Stimulated activated CD8-positive, alpha-beta memory T cell treated with anti-CD3 and anti-CD28 coated beads, Interleukin-2, amount 100 ng/mL, for 48 hours (primary cell): ENCODE results near the gene EXD3.
"Not testable (repeated sequence)": the region's sequence is repeated elsewhere in the genome, so short reads cannot be mapped to it uniquely, and the experiment has no call there.

ENCODE experiments used
- DNase-seq, 2 donors: peaks; one replicate each; pipeline ENCODE4 v3.0.0-alpha.2; 2020; ENCODE audit warnings: low read depth in 2 of 2

EXD3 gene

DNA sequence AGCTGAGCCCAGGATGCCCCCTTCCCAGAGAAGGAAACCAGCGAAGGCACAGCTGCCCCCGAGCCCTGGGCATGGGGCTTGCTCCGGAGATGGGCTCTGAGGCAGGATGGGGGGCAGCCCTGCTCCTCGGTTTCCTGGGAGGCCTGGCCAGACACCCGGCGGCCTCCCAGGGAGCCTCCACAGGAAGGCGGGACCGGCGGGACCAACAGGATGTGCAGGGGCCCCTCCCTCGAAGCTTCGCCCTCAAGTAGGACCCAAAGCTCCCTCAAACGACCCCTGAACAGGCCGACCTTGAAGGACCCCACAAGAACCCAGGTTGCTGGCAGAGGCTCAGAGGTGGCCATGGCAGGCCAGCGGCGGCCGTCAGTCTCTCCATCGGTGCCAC is 11.7 kb downstream of the EXD3 start:
- no peak for DNase-seq

DNA sequence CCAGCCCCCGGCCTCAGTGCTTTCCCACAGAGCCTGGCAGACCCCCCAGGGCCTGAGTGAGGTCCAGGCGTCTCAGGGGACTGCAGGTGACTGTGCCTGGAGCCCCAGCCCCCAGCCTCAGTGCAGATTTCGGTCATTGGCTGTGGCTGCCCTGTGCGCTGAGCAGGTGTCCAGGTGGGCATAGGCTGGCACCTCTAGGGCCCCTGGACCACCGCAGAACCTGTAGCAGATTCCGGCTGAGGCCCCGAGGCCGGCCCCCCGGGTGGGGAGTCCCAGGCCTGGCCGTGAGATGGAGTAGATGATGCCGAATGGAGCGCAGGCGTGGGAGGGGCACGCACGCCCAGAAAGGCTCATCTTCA is 12.1 kb downstream of the EXD3 start:
- no peak for DNase-seq

DNA sequence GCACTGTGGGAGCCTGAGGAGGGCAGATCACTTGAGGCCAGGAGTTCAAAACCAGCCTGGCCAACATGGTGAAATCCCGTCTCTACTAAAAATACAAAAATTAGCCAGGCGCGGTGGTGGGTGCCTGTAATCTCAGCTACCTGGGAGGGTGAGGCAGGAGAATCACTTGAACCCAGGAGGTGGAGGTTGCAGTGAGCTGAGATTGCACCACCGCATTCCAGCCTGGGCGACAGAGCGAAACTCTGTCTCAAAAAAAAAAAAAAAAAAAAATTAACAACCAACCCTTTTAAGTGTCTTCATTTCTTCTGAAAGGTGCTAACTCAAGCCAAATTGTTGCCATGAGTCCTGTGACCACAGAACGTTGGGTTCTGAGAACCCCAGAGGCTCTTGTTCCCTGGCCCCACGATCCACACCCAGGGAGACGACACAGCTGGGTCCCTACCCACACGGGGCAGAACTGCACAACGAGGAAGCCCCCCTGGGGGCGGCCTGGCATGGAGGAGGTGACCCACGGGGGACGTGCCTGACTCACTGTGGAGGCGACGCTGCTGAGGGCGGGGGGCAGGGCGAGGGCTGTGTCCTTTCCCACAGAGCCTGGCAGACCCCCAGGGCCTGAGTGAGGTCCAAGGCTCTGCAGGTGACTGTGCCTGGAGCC is 12.6 kb downstream of the EXD3 start:
- not testable (repeated sequence) for DNase-seq

DNA sequence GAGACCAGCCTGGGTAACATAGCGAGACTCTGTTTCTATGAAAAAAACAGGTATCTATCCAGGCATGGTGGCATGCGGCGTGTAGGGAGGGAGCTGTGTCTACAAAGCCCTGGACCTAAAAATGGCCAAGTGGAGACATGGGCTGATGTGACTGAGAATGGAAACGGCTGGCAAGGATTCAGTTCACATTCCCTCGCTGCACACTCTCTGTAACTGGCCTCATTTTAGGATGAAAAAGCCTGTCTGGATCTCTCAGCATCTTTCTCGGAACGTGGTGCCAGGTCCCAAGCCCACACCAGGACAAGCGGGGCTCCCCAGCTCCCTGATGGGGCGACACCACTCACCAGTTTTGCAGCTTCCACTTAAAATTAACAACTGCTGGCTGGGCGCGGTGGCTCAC is 13.4 kb downstream of the EXD3 start:
- no peak for DNase-seq

DNA sequence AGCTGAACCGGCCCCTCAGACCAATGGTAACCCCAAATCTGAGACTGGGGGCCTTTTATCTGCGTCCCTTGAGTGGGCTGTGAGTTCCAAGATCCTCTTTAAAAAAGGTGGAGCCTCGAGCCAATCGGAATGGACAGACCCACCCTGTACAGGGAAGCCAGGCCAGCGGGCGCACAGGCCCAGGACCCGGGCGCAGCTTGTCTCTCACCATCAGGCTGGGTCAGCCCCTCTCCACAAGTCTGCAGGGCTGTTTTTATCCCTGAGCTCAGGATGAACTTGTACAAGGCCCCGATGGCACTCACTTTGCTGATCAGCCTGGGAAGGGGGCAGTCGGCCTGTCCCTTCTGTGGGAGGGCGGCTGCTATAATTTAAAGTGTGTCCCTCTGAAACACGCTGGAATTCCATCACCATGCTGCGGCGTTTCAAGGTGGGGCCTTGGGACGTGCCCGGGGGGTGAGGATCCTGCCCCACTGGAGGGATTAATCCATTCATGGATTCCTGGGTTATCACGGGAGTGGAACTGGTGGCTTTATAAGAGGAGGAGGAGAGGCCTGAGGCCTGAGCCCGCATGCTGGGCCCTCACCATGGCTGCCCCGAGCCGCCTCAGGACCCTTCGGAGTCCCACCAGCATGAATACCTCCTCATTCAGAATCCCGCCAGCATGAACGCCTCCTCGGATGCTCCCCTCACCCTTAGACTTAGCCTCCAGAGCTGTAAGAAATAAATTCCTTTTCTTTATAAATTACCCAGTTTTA is 14.1 kb downstream of the EXD3 start:
- DNase-seq: no peak

DNA sequence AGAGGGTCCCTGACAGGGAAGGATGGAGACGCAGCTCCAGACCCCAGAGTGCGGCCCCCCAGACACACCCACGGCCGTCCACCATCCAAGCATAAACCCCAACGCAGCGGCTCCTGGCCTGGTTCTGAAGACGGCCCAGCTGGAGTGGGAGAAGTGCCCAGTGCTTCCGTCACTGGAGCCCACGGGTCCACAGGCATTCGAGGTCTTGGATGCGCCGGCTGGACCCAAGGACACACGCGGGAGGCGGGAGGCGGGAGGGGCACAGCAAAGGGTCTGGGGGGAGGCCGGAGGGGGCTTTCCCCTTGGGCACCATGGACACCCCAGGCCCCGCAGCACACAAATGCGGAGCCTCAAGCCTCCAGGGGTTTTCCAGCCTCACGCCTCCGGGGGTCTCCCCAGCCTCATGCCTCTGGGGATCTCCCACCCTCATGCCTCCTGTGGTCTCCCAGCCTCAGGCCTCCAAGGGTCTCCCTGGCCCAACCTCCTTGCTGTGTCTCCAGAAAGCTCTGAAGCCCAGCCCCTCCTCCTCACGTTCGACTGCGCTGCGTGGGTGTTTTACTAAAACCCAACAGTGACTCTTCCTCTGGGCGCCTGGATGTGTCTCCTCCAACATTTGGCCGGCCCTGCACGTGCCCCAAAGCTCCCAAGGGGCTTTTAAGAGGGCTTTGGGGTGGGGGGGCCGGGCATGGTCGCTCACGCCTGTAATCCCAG is 15.2 kb downstream of the EXD3 start:
- no peak for DNase-seq

DNA sequence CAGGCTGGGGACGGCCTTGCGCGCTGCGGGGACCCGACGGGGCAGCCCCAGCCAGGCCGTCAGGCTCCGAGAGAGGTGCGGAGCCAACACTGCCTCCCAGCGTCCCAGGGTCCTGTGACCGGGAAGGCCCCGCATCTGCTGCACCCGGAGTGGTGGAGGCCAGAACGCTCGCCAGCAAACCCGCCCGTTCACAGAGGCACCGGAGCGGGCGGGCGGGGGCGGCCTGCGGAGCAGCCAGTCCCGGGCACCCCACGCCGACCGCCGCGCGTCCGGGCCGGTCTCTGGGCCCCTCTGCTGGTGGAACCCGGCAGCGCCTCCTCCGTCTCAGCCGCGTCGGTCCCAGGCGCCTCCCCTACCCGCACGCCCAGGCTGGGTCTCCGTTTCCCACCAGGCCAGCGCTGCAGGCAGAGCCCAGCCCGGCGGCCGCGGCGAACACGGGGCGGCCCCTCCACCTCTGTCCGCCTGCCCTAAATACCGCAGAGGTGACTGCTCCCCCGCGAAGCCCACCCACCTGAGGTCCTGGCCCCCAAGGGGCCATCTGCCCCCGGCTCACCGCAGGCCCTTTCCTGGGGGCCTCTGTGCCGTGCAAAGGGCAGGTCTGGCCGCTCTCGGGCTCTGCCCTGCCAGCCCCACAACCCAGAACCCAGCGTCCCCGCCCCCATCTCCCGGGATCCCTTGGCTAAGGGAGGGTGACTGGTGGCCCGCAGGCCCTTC is 15.9 kb downstream of the EXD3 start:
- peak; percentile 52 to 55 for DNase-seq

DNA sequence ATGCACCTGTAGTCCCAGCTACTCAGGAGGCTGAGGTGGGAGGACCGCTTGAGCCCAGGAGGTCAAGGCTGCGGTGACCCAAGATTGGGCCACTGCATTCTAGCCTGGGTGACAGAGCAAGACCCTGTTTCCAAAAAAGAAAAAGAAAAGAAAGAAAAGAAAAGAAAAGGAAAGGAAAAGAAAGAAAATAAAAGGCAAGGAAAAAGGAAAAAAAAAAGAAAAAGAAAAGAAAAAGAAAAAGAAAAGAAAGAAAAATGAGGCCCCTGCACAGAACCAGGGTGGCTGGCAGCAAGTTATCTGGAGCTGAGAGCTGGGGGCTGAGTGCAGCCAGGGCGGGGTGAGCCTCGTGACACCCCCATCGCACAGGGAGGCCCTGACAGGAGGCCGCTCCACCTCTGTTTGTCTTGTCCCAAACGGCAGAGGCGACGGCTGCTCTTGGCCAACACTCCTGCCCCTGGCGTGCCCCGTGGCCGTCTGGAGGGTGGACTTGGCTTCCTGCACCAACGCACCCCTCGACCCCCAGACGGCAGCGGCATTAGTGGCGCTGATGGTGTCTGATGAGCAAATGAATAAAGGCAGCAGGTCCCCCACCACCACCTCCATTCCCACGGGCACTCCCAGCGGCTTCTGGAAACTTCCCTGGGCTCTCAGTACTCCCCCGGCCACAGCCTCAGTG is 16.7 kb downstream of the EXD3 start:
- no peak for DNase-seq

DNA sequence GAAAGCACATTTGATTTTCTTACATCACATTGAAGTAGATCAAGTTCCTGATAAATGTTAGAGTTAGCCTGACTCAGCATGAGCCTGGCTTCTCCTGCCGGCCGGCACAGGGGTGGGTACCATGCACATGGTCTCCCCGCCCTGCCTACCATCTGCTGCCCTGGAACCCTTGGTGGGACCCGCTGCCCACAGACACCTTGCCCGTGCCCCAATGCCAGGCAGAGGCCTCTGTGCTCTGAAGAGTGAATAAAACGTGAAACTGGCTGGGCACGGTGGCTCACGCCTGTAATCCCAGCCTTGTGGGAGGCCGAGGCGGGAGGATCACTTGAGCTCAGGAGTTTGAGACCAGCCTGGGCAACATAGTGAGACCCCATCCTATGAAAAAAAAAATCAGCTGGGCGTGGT is 17.3 kb downstream of the EXD3 start:
- DNase-seq: no peak

DNA sequence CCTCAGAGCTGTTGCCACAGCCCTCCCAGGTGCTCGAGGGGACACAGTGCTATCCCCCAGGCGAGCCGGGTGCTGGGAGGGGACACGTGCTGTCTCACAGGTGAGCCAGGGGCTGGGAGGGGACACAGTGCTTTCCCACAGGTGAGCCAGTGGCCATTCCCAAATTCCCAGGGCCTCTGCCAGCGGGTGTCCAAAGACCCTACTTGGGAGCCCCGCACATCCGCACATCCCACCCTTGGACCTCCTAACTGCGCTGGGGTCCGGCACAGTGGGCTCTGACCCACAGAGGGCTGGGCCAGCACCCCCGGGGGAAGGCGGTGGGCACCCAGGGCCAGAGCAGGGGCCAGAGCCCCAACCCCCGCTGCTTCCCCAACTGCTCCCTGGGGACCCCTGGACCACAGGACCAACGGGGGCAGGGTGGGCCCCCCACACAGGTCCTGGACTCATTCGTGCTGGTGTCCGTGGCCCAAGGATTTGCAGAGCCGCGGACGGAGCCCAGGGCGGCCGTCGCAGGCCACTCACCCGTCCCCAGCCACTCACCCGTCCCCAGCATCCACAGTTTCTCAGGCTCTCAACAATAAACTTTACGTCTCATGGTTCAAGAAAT is 17.9 kb downstream of the EXD3 start:
- DNase-seq: no peak

DNA sequence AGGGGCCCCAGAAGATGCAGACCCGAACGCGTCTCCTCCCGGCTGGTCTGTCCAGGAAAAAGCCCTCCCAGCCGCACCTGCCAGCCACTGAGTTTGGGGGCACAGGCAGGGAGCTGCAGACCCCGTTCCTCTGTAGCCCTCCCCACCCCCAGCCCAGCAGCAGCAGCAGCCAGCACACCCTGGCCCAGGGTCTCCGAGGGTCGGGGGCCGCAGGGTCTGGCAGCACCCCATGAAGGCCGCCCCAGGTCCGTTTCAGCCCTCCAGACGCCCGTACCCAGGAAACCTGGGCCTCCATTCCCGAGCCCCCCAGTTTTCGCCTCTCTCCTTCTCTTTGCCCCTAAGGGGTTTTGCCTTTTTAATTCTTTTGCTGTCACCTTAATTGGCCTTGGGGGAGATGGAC is 19.7 kb downstream of the EXD3 start:
- no peak for DNase-seq

DNA sequence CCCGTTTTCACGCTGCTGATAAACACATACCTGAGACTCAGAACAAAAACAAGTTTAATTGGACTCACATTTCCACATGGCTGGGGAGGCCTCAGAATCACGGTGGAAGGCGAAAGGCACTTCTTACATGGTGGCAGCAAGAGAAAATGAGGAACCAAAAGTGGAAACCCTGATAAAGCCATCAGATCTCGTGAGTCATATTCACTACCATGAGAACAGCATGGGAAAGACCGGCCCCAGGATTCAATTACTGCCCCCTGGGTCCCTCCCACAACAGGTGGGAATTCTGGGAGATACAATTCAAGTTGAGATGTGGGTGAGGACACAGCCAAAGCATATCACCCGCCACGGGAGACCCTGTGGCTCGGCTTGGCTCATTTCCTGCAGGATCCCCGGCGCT is 20.2 kb downstream of the EXD3 start:
- no peak for DNase-seq

DNA sequence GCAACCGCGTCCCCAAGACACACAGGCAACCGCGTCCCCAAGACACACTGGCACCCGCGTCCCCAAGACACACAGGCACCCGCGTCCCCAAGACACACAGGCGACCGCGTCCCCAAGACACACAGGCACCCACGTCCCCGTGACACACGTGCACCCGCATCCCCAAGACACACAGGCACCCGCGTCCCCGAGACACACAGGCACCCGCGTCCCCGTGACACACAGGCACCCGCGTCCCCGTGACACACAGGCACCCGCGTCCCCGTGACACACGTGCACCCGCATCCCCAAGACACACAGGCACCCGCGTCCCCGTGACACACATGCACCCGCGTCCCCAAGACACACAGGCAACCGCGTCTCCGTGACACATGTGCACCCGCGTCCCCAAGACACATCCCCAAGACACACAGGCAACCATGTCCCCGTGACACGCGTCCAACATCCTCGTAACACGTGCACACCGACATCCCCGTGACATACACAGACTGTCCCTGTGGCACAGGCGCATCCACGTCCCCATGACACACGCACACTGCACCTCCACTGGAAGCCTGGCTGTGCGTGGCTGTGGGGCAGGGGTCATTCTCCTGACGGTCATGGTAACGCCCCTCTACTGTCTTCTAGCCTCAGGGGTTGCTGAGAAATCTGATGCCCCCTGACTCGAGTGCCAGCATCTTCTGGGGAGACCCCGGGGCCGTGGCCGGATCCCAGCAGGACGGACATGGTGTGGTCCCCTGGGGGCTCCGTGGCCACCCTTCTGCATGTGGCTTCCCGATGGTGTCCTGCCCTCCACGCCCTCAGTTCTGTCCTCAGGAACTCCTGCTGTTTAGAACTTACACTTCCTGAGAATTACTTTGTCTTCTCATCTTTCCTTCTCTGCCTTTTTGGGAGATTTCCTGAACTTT is 24.1 kb downstream of the EXD3 start:
- no peak for DNase-seq

DNA sequence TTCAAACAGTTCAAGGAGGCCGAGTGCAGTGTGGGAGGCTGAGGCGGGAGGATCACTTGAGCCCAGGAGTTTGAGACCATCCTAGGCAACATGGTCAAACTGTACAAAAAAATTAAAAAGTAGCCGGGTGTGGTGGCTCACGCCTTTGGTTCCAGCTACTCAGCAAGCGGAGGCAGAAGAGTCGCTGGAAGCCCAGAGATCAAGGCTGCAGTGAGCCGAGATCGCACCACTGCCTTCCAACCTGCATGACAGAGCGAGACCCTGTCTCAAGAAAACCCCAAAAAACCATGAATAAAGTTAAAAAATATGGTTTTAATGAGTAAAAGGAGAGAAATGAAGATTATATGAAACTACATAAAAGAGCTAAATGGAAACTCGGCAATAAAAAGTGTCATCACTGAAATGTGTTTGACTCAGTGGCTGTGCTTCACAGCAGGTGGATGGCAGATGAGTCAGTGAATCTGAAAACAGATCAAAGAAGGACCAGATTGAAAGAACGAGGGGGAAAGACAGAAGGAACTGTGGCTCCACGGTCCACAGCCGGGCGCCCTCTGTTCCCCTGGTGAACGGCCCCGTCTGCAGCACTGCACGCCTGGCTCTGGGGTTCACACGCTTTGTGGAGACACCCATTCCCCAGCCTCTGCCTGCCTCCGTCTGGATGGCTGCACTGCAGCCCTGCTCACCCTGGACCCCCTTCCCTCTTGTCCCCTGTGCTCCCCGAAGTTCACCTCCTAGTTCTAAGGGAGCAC is 25.1 kb downstream of the EXD3 start:
- peak in 1 of 2 donors; percentile 19 for DNase-seq

DNA sequence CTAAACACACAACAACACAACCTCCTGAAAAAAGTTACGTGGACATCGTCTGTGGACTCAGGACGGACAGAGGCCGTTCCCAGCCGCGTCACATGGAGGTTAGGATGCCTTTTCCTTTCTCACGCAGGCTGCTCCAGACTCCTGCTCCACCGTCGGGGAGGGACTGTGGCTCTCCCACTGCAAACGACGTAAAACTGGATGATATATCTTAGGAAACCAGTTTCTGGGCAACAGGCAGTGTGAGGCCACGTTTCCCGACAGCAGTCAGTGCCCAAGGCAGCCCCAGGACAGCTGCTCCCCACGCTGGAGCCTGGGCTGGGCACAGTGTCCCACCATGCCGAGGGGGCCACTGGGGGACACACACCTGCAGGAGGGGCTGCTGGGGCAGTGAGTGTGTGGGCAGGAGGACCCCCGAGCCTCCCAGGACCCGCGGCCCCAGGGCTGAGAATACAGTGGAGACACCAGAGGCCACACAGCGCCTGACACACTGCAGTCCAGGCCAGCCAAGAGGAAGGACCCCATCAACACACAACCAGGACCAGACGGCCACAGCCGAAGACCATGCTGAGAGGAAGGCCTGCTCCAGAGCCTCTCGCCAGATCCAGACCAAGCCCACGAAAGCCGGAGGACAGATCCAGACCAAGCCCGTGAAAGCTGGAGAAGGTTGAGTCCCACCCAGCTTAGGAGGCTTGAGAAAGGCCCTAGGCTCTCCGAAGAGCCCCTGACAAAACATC is 26.2 kb downstream of the EXD3 start:
- no peak for DNase-seq

DNA sequence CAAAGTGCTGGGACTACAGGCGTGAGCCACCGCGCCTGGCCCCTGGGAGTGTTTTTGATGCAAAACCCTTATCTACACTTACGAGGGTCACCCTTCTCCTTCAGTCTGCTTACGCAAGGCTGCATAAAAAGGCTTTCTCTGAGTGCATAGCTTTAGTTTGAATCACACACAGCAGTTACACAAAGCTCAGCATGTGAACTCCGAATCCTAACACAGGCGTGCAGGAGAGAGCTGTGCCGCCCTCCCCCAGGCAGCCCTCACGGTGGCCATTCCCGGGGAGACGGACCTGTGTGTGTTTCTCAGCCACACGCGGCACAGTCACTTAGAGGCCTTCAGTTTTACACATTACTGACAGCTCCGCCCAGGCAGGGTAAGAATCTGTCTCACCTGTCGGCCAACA is 26.7 kb downstream of the EXD3 start:
- no peak for DNase-seq

DNA sequence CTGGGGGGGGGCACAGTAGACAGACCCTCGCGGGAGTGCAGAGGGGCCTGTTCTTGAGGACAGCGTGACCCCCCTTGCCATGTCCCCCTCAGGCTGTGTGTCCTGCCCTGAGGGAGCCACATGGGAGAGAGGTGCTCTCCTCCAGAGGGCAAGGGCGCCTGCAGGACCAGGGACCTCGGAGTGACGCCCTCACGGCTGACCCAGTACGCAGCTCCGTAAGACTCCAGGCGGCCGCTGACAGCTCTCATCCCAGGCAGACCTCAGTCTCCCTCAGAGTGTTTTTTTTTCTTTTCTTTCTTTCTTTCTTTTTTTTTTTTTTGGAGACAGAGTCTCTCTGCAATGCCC is 27.3 kb downstream of the EXD3 start:
- DNase-seq: no peak

DNA sequence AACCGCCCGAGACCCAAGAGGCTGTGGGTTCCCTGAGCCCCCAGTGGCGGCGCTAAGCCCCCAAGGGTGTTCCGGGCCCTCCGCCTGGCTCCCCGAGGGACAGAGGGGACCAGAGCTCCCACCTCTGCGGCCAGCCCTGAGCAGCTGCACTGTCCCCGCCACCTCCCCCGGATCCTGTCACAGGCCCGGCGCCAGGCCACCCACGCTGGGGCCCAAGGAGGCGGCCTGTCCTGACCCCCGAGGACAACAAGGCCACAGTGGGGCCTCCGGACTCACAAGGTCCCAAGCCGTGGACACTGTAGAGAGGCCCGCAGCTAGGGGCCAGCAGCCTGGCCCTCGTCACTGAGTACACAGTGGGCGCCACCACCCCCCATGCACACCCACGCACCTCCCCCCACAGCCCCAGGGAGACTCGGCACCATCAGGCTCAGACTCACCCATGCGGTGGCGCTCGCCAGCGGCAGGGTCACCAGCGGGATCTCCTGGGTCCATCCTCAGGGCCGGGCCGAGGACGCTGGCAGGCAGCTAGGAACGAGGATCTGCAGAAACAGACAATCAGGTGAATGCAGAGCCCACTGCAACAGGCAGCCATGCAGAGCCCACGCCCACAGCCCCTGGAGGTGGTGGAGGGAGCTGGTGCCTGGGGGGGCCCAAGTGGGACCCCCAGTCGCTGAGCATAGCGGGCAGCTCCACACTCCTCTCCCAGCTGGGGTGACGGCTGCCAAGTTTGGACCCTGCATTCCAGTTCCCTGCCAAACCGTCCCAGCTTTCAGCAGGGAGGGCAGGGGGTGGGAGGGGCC is 27.9 kb downstream of the EXD3 start:
- no peak for DNase-seq
